WTC11 (cell line): Measurements from ENCODE around the gene ADGRV1. TPM values are rescaled to one million over a fixed set of nuclear protein-coding genes. Genes with fewer than 3 reads are reported as not detected.

Experiments used
- ATAC-seq: fragments of 200-7000 bp; cut with Tn5 transposase; 2 replicates; pipeline ENCODE4 v1.10.0; 2021; ENCODE audit warnings: mild to moderate bottlenecking, moderate library complexity
- CTCF ChIA-PET: fragments of 300-600 bp; sonication (Branson Sonifier 250); formaldehyde crosslinking; loops from one replicate; lab custom pipeline; 2021; ENCODE audit warnings: antibody characterized with exemption; lab: Charles Lee
- POLR2A ChIA-PET: fragments of 350-600 bp; sonication (Branson Sonifier 250); formaldehyde crosslinking; loops from one replicate; lab custom pipeline; 2021; ENCODE audit warnings: antibody characterized with exemption; lab: Charles Lee
- DNase-seq: peaks from one replicate; pipeline ENCODE4 v3.0.0; 2021; ENCODE audit warnings: low spot score
- H3K27ac Mint-ChIP-seq: 2 replicates; pipeline ENCODE4 v1.8.0; 2021; ENCODE audit warnings: mixed read lengths
- H3K27me3 Mint-ChIP-seq: 2 replicates; pipeline ENCODE4 v1.8.0; 2021; ENCODE audit warnings: low read depth, mild to moderate bottlenecking, moderate library complexity, mixed read lengths
- H3K36me3 Mint-ChIP-seq: 2 replicates; pipeline ENCODE4 v1.8.0; 2021; ENCODE audit warnings: mixed read lengths
- H3K4me1 Mint-ChIP-seq: 2 replicates; pipeline ENCODE4 v1.8.0; 2022; ENCODE audit warnings: mixed read lengths
- H3K4me3 Mint-ChIP-seq: 2 replicates; pipeline ENCODE4 v1.8.0; 2021; ENCODE audit warnings: mild to moderate bottlenecking, moderate library complexity, mixed read lengths
- H3K9me3 Mint-ChIP-seq: 2 replicates; pipeline ENCODE4 v1.8.0; 2021; ENCODE audit warnings: mixed read lengths
- ATF3 ChIP-seq: sonication (generic); formaldehyde crosslinking; conservative IDR thresholded peaks from 2 replicates; pipeline ENCODE4 v1.8.1; 2022; ENCODE audit warnings: mild to moderate bottlenecking, missing genetic modification reagents
- ELF4 ChIP-seq: sonication (generic); formaldehyde crosslinking; IDR thresholded peaks from 2 replicates; pipeline ENCODE4 v1.8.1; 2022; ENCODE audit warnings: low read depth, mild to moderate bottlenecking, moderate library complexity, missing genetic modification reagents
- ETV6 ChIP-seq: sonication (generic); formaldehyde crosslinking; IDR thresholded peaks from 2 replicates; pipeline ENCODE4 v1.8.1; 2022; ENCODE audit warnings: mild to moderate bottlenecking, missing genetic modification reagents
- FOXK1 ChIP-seq: sonication (generic); formaldehyde crosslinking; IDR thresholded peaks from 2 replicates; pipeline ENCODE4 v1.8.0; 2022; ENCODE audit warnings: mild to moderate bottlenecking, moderate library complexity, missing genetic modification reagents
- IRF1 ChIP-seq: sonication (generic); formaldehyde crosslinking; IDR thresholded peaks from 2 replicates; pipeline ENCODE4 v1.8.0; 2023; ENCODE audit warnings: missing genetic modification reagents
- KAT7 ChIP-seq: sonication (generic); formaldehyde crosslinking; IDR thresholded peaks from 2 replicates; pipeline ENCODE4 v1.8.1; 2023; ENCODE audit warnings: missing genetic modification reagents, mild to moderate bottlenecking, borderline replicate concordance
- NFYB ChIP-seq: sonication (generic); formaldehyde crosslinking; conservative IDR thresholded peaks from 2 replicates; pipeline ENCODE4 v1.8.0; 2022; ENCODE audit warnings: low read depth, missing genetic modification reagents
- OVOL2 ChIP-seq: fragments of 250-450 bp; sonication (Bioruptor Pico); IDR thresholded peaks from 2 replicates; pipeline ENCODE4 v1.9.0; 2021; ENCODE audit warnings: mild to moderate bottlenecking, borderline replicate concordance
- PRDM15 ChIP-seq: sonication (generic); formaldehyde crosslinking; IDR thresholded peaks from 2 replicates; pipeline ENCODE4 v1.8.0; 2022; ENCODE audit warnings: missing genetic modification reagents
- PRRX2 ChIP-seq: fragments of 250-450 bp; sonication (Bioruptor Pico); IDR thresholded peaks from 2 replicates; pipeline ENCODE4 v1.8.0; 2021; ENCODE audit warnings: mild to moderate bottlenecking
- RELA ChIP-seq: sonication (generic); formaldehyde crosslinking; IDR thresholded peaks from 2 replicates; pipeline ENCODE4 v1.8.1; 2022; ENCODE audit warnings: missing genetic modification reagents, mild to moderate bottlenecking, borderline replicate concordance
- RORB ChIP-seq: fragments of 250-450 bp; sonication (Bioruptor Pico); IDR thresholded peaks from 2 replicates; pipeline ENCODE4 v1.9.0; 2021; ENCODE audit warnings: mild to moderate bottlenecking
- STAT6 ChIP-seq: sonication (generic); formaldehyde crosslinking; conservative IDR thresholded peaks from 2 replicates; pipeline ENCODE4 v1.8.1; 2023; ENCODE audit warnings: mild to moderate bottlenecking, low read depth, missing genetic modification reagents, moderate library complexity
- TCF7 ChIP-seq: sonication (generic); formaldehyde crosslinking; IDR thresholded peaks from 2 replicates; pipeline ENCODE4 v1.8.0; 2022; ENCODE audit warnings: mild to moderate bottlenecking, low read depth, missing genetic modification reagents, moderate library complexity
- ZNF219 ChIP-seq: sonication (generic); formaldehyde crosslinking; IDR thresholded peaks from 2 replicates; pipeline ENCODE4 v1.8.0; 2023; ENCODE audit warnings: missing genetic modification reagents, mild to moderate bottlenecking, borderline replicate concordance
- ZNF263 ChIP-seq: sonication (generic); formaldehyde crosslinking; IDR thresholded peaks from 2 replicates; pipeline ENCODE4 v1.8.1; 2022; ENCODE audit warnings: low read depth, mild to moderate bottlenecking, moderate library complexity, missing genetic modification reagents
- ZNF423 ChIP-seq: fragments of 250-450 bp; sonication (Bioruptor Pico); IDR thresholded peaks from 2 replicates; pipeline ENCODE4 v2.1.2; 2022; ENCODE audit warnings: mild to moderate bottlenecking, moderate library complexity
- ZNF671 ChIP-seq: fragments of 250-450 bp; sonication (Bioruptor Pico); IDR thresholded peaks from 2 replicates; pipeline ENCODE4 v1.8.0; 2021; ENCODE audit warnings: mild to moderate bottlenecking
- total RNA-seq: library from RNA; stranded (reverse); gene quantifications from 3 replicates; pipeline ENCODE4 v1.2.3, GENCODE V29; 2021
- TF ChIP-seq, protein P1 (sequence below): sonication (generic); formaldehyde crosslinking; IDR thresholded peaks from 2 replicates; pipeline ENCODE4 v1.8.0; 2023; ENCODE audit warnings: mild to moderate bottlenecking, missing genetic modification reagents
- TF ChIP-seq, protein P2 (sequence below): sonication (generic); formaldehyde crosslinking; IDR thresholded peaks from 2 replicates; pipeline ENCODE4 v1.8.1; 2023; ENCODE audit warnings: mild to moderate bottlenecking, missing genetic modification reagents, moderate library complexity
- TF ChIP-seq, protein P3 (sequence below): fragments of 250-450 bp; sonication (Bioruptor Pico); IDR thresholded peaks from 2 replicates; pipeline ENCODE4 v1.9.0; 2021; ENCODE audit warnings: mild to moderate bottlenecking, borderline replicate concordance

ADGRV1 gene
- total RNA-seq, 1 experiment from 2014 or later: 74.5 TPM

GRCh38 chr5:90898326-90899013 is 339.9 kb downstream of the ADGRV1 start (continued):
- TF ChIP-seq ATF3 (CRISPR knock-in tag) (no peak), ZNF263 (CRISPR knock-in tag) (no peak), PRRX2 (CRISPR knock-in tag) (no peak), KAT7 (CRISPR knock-in tag) (no peak), ZNF671 (no peak), NFYB (CRISPR knock-in tag) (no peak), FOXK1 (CRISPR knock-in tag) (no peak), RORB (no peak), TCF7 (no peak)
- TF ChIP-seq, protein P1, sequence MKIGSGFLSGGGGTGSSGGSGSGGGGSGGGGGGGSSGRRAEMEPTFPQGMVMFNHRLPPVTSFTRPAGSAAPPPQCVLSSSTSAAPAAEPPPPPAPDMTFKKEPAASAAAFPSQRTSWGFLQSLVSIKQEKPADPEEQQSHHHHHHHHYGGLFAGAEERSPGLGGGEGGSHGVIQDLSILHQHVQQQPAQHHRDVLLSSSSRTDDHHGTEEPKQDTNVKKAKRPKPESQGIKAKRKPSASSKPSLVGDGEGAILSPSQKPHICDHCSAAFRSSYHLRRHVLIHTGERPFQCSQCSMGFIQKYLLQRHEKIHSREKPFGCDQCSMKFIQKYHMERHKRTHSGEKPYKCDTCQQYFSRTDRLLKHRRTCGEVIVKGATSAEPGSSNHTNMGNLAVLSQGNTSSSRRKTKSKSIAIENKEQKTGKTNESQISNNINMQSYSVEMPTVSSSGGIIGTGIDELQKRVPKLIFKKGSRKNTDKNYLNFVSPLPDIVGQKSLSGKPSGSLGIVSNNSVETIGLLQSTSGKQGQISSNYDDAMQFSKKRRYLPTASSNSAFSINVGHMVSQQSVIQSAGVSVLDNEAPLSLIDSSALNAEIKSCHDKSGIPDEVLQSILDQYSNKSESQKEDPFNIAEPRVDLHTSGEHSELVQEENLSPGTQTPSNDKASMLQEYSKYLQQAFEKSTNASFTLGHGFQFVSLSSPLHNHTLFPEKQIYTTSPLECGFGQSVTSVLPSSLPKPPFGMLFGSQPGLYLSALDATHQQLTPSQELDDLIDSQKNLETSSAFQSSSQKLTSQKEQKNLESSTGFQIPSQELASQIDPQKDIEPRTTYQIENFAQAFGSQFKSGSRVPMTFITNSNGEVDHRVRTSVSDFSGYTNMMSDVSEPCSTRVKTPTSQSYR (CRISPR knock-in tag): no peak

DNA sequence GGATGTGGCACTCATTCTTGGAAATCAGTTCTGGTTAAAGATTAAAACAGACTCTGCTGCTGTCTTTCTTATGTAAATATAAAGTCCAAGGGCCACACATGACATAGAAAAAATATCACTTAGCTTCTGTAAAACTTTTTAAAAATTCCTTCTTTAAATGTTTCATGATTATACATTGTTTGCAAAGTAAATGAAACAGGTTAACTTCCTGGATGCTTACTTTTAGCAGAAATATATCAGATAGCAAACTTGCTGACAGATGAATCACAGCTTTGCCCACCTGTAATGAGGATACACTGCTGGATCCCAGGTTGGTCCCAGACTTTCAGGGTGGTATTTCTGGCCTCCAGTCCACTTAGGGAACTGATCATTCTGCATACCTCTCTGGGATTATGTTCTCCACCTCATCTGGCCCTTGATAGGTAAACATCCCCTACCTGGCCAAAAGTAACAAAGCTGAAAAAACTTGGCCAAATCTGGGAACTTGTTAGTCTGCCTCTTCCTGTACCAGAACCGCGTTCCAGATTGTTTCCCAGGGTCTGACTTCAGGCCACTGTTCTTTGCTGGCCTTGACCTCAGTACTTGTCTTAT is 340.5 kb downstream of the ADGRV1 start:
- peaks cover 19% of the 10 kb centered on the region for H3K4me1 Mint-ChIP-seq
- H3K9me3 Mint-ChIP-seq: no peaks in the 10 kb centered on the region
- no peak overlapping the region for H3K4me3 Mint-ChIP-seq
- no peak for ATAC-seq
- no peaks in the 10 kb centered on the region for H3K36me3 Mint-ChIP-seq
- H3K27me3 Mint-ChIP-seq: no peaks in the 10 kb centered on the region
- POLR2A ChIA-PET: no interaction called here
- no peak for DNase-seq
- H3K27ac Mint-ChIP-seq: no peak overlapping the region
- CTCF ChIA-PET: no interaction called here
- TF ChIP-seq RELA (CRISPR knock-in tag) (no peak), ZNF423 (CRISPR knock-in tag) (no peak), ZNF219 (no peak), ETV6 (CRISPR knock-in tag) (no peak), OVOL2 (CRISPR knock-in tag) (no peak), STAT6 (CRISPR knock-in tag) (no peak), ELF4 (CRISPR knock-in tag) (no peak), PRDM15 (CRISPR knock-in tag) (no peak), IRF1 (no peak)
- TF ChIP-seq, protein P2, sequence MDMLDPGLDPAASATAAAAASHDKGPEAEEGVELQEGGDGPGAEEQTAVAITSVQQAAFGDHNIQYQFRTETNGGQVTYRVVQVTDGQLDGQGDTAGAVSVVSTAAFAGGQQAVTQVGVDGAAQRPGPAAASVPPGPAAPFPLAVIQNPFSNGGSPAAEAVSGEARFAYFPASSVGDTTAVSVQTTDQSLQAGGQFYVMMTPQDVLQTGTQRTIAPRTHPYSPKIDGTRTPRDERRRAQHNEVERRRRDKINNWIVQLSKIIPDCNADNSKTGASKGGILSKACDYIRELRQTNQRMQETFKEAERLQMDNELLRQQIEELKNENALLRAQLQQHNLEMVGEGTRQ (CRISPR knock-in tag): no peak
- TF ChIP-seq, protein P3, sequence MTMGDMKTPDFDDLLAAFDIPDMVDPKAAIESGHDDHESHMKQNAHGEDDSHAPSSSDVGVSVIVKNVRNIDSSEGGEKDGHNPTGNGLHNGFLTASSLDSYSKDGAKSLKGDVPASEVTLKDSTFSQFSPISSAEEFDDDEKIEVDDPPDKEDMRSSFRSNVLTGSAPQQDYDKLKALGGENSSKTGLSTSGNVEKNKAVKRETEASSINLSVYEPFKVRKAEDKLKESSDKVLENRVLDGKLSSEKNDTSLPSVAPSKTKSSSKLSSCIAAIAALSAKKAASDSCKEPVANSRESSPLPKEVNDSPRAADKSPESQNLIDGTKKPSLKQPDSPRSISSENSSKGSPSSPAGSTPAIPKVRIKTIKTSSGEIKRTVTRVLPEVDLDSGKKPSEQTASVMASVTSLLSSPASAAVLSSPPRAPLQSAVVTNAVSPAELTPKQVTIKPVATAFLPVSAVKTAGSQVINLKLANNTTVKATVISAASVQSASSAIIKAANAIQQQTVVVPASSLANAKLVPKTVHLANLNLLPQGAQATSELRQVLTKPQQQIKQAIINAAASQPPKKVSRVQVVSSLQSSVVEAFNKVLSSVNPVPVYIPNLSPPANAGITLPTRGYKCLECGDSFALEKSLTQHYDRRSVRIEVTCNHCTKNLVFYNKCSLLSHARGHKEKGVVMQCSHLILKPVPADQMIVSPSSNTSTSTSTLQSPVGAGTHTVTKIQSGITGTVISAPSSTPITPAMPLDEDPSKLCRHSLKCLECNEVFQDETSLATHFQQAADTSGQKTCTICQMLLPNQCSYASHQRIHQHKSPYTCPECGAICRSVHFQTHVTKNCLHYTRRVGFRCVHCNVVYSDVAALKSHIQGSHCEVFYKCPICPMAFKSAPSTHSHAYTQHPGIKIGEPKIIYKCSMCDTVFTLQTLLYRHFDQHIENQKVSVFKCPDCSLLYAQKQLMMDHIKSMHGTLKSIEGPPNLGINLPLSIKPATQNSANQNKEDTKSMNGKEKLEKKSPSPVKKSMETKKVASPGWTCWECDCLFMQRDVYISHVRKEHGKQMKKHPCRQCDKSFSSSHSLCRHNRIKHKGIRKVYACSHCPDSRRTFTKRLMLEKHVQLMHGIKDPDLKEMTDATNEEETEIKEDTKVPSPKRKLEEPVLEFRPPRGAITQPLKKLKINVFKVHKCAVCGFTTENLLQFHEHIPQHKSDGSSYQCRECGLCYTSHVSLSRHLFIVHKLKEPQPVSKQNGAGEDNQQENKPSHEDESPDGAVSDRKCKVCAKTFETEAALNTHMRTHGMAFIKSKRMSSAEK (CRISPR knock-in tag): no peak
